K562 (cell line): ENCODE results near the gene HTT-AS. TPM values are rescaled to one million over a fixed set of nuclear protein-coding genes. Genes with fewer than 3 reads are reported as not detected.

Source experiments
- ATAC-seq: fragments of 200-7000 bp; cut with Tn5 transposase; 3 replicates; pipeline ENCODE4 v1.9.1; 2020; ENCODE audit warnings: moderate library complexity
- BruUV-seq: library from RNA; stranded (reverse); fragments of 400-500 nt; replicated peaks from 2 replicates; lab custom pipeline; 2021; lab: Mats Ljungman, UMichigan
- CTCF ChIA-PET: fragments of 300-600 bp; formaldehyde crosslinking; extraction: SDS; loops from one replicate; lab custom pipeline; 2021; ENCODE audit warnings: low intra/inter-chr PET ratio; lab: Yijun Ruan, JAX
- POLR2A ChIA-PET: fragments of 300-600, 350-650 bp; sonication (Branson Sonifier 250); formaldehyde crosslinking; extraction: SDS; loops from one replicate; lab custom pipeline; 2021; ENCODE audit warnings: antibody characterized with exemption, inconsistent platforms; lab: Yijun Ruan, JAX
- DNase-seq, 4 experiments: peaks; one replicate each; pipeline versions ENCODE4 v3.0.0 to v3.0.0-alpha.2; 2011 to 2018; ENCODE audit warnings: low spot score in 3 of 4, mixed read lengths in 3 of 4; ENCODE audit errors: extremely low read depth in 1 of 4
- FAIRE-seq: peaks from 2 replicates; lab custom pipeline; 2011; peaks lifted over from hg19 to GRCh38; lab: Jason Lieb, UNC
- H2AFZ ChIP-seq: 2 replicates; pipeline ENCODE4 v1.6.0; 2011; ENCODE audit warnings: low read depth, low read length, control low read depth, inconsistent platforms
- H3K27ac ChIP-seq: fragments of 200-600 bp; 3 replicates; pipeline ENCODE4 v1.8.0; 2011; ENCODE audit warnings: low read depth, mild to moderate bottlenecking, control low read depth, inconsistent platforms, low read length, moderate library complexity, mixed read lengths; ENCODE audit errors: extremely low read depth
- H3K27me3 ChIP-seq, 2 experiments: fragments of 300-600 bp in 1 of 2; 2 replicates in 1 of 2; 3 replicates in 1 of 2; pipeline versions ENCODE4 v1.6.0 to v1.8.0; 2011; ENCODE audit warnings: inconsistent platforms in 2 of 2, low read length in 2 of 2, mild to moderate bottlenecking in 1 of 2, mixed read lengths in 1 of 2, moderate library complexity in 1 of 2; ENCODE audit not compliant: control insufficient read depth in 2 of 2, insufficient read depth in 2 of 2
- H3K36me3 ChIP-seq: fragments of 300-600 bp; 3 replicates; pipeline ENCODE4 v1.8.0; 2011; ENCODE audit warnings: mild to moderate bottlenecking, low read length, inconsistent platforms; ENCODE audit not compliant: control insufficient read depth, insufficient read depth
- H3K4me1 ChIP-seq, 2 experiments: fragments of 200-600 bp in 1 of 2; replicated peaks in 1 of 2; 2 replicates in 1 of 2; 3 replicates in 1 of 2; pipeline versions ENCODE4 v1.5.1 to v1.8.0; 2011; ENCODE audit warnings: inconsistent platforms in 2 of 2, low read length in 2 of 2, mild to moderate bottlenecking in 1 of 2, mixed read lengths in 1 of 2, moderate library complexity in 1 of 2; ENCODE audit not compliant: control insufficient read depth in 2 of 2, insufficient read depth in 2 of 2
- H3K4me2 ChIP-seq: 2 replicates; pipeline ENCODE4 v1.6.1; 2011; ENCODE audit warnings: low read length, control low read depth, inconsistent platforms, mixed read lengths; ENCODE audit not compliant: insufficient read depth
- H3K4me3 ChIP-seq: fragments of 200-600 bp; sonication (generic), shearing (Covaris generic); 2 replicates; pipeline ENCODE4 v1.5.1; 2016; ENCODE audit warnings: control low read depth, inconsistent platforms
- H3K79me2 ChIP-seq: fragments of 200-600 bp; 3 replicates; pipeline ENCODE4 v1.8.0; 2011; ENCODE audit warnings: low read length, inconsistent platforms; ENCODE audit not compliant: control insufficient read depth, insufficient read depth
- H3K9ac ChIP-seq, 2 experiments: 2 replicates each; pipeline versions ENCODE4 v1.6.0 to v1.6.1; 2011; ENCODE audit warnings: low read depth in 2 of 2, low read length in 2 of 2, control low read depth in 1 of 2, inconsistent platforms in 1 of 2, mild to moderate bottlenecking in 1 of 2, mixed read lengths in 1 of 2; ENCODE audit not compliant: insufficient read depth in 1 of 2
- H3K9me1 ChIP-seq: one replicate; pipeline ENCODE4 v1.6.0; 2011; ENCODE audit warnings: inconsistent platforms, mild to moderate bottlenecking, low read length, moderate library complexity; ENCODE audit not compliant: control insufficient read depth, insufficient read depth
- H3K9me3 ChIP-seq: replicated peaks from 2 replicates; pipeline ENCODE4 v1.5.1; 2011; ENCODE audit warnings: low read depth, low read length, inconsistent platforms; ENCODE audit not compliant: control insufficient read depth, insufficient read depth
- H4K20me1 ChIP-seq: replicated peaks from 2 replicates; pipeline ENCODE4 v1.6.1; 2011; ENCODE audit warnings: low read length, inconsistent platforms, mixed read lengths; ENCODE audit not compliant: control insufficient read depth, insufficient read depth
- CBFB ChIP-seq: sonication (generic); formaldehyde crosslinking; IDR thresholded peaks from 2 replicates; pipeline ENCODE4 v1.4.0; 2020; ENCODE audit warnings: mild to moderate bottlenecking, missing genetic modification reagents
- GATA2 ChIP-seq: sonication (generic); formaldehyde crosslinking; IDR thresholded peaks from 2 replicates; pipeline ENCODE4 v1.4.0; 2020; ENCODE audit warnings: mild to moderate bottlenecking, missing genetic modification reagents
- PTBP1 ChIP-seq: fragments of 200-400 bp; formaldehyde crosslinking; IDR thresholded peaks from 2 replicates; pipeline ENCODE4 v1.6.1; 2017; ENCODE audit warnings: low read depth, low read length
- RB1 ChIP-seq: fragments of 450-650 bp; IDR thresholded peaks from 2 replicates; pipeline ENCODE4 v1.6.1; 2017; ENCODE audit warnings: low read depth, mild to moderate bottlenecking
- REST ChIP-seq, 2 experiments: fragments of 450-650 bp; formaldehyde crosslinking in 1 of 2; IDR thresholded peaks; 2 replicates each; pipeline versions ENCODE4 v1.4.0 to v1.6.1; 2014 to 2020; ENCODE audit warnings: mild to moderate bottlenecking in 2 of 2, borderline replicate concordance in 1 of 2, low read depth in 1 of 2
- SMAD1 ChIP-seq: fragments of 150-350 bp; IDR thresholded peaks from 2 replicates; pipeline ENCODE4 v1.6.1; 2014; ENCODE audit warnings: low read length, low read depth; ENCODE audit not compliant: partially characterized antibody
- ZFP1 ChIP-seq: fragments of 450-650 bp; formaldehyde crosslinking; IDR thresholded peaks from 2 replicates; pipeline ENCODE4 v1.4.0; 2020; ENCODE audit warnings: mild to moderate bottlenecking, mixed read lengths
- ZKSCAN8 ChIP-seq: fragments of 200-800 bp; sonication (Bioruptor generic); IDR thresholded peaks from 2 replicates; pipeline ENCODE4 v1.6.1; 2016; ENCODE audit warnings: missing genetic modification characterization, missing compliant biosample characterization
- ZNF174 ChIP-seq: fragments of 250-450 bp; sonication (Bioruptor Pico); IDR thresholded peaks from 2 replicates; pipeline ENCODE4 v1.4.0; 2020; ENCODE audit warnings: mild to moderate bottlenecking
- WGBS: fragments of 100-300 bp; shearing (Covaris generic); methylation state at CpG from one replicate; pipeline ENCODE4 v1.1.6; 2016; ENCODE audit warnings: low coverage, mixed read lengths; ENCODE audit not compliant: insufficient coverage; ENCODE audit errors: missing lambda C conversion rate; 5-methylcytosine and 5-hydroxymethylcytosine counted together
- in situ Hi-C: fragments of 300-500 bp; cut with MboI; formaldehyde crosslinking; loops from 4 replicates; pipeline ENCODE4 v1.15.0; 2018; ENCODE audit warnings: inconsistent platforms, mixed read lengths
- intact Hi-C: fragments of 100-400 bp; cut with micrococcal nuclease; formaldehyde crosslinking; loops from 2 replicates; pipeline ENCODE4 v1.14.2; 2022
- polyA plus RNA-seq, 8 experiments: library from polyadenylated mRNA; depleted of rRNA in 4 of 8; stranded (reverse) in 5 of 8; unstranded in 3 of 8; fragments of >200 nt; fragmentation: Nextera tagmentation in 2 of 8; fragmentation: Illumina TruSeq in 1 of 8; extraction: Ambion mirVana in 2 of 8; extraction: Trizol in 1 of 8; gene quantifications; 2 replicates each; pipeline versions ENCODE4 v1.2.1 to v1.2.3, GENCODE V29; 2011 to 2014; ENCODE audit warnings: inconsistent platforms in 1 of 8, missing spikeins in 1 of 8
- total RNA-seq, 7 experiments: library from RNA; depleted of rRNA in 6 of 7; stranded (reverse); fragments of >200 nt in 6 of 7; fragmentation: Illumina TruSeq in 2 of 7; extraction: Trizol in 2 of 7; gene quantifications; 2 replicates each; pipeline versions ENCODE4 v1.2.1 to v1.2.3, GENCODE V29; 2011 to 2021; ENCODE audit warnings: low replicate concordance in 1 of 7
- TF ChIP-seq, protein P1 (sequence below): sonication (generic); formaldehyde crosslinking; IDR thresholded peaks from 2 replicates; pipeline ENCODE4 v1.9.0; 2022; ENCODE audit warnings: mild to moderate bottlenecking, missing genetic modification reagents

The HTT-AS gene
- total and polyA plus RNA-seq, 9 of the 15 experiments (the other 6 are each of a cell fraction or from before 2014, with no cell fraction given): not detected

DNA sequence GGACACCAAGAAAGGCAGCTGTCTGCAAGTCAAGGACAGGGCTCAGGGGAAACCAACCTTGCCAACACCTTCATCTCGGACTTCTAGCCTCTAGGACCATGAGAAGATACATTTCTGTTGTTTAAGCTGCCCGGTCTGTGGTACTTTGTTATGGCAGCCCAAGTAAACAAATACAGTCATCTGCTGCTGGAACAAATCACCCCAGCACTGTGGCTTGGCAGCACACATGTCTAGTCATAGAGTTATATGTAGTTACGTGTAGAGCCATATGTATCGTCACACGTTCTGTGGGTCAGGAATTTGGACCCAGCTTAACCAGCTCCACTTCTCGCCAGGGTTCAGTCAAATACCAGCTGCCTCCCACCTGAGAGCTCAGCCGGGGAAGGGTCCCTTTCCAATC is 2.5 kb downstream of the HTT-AS start (continued):
- TF ChIP-seq CBFB (CRISPR knock-in tag) (no peak), ZNF174 (CRISPR knock-in tag) (no peak), GATA2 (CRISPR knock-in tag) (no peak), ZFP1 (CRISPR knock-in tag) (no peak), RB1 (no peak)
- TF ChIP-seq, protein P1, sequence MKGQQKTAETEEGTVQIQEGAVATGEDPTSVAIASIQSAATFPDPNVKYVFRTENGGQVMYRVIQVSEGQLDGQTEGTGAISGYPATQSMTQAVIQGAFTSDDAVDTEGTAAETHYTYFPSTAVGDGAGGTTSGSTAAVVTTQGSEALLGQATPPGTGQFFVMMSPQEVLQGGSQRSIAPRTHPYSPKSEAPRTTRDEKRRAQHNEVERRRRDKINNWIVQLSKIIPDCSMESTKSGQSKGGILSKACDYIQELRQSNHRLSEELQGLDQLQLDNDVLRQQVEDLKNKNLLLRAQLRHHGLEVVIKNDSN (CRISPR knock-in tag): no peak

GRCh38 chr4:3070709-3071500 is 3.4 kb downstream of the HTT-AS start:
- no peaks in the 10 kb centered on the region for H3K36me3 ChIP-seq
- ChIA-PET CTCF (no interaction called here), POLR2A (interaction anchor here (1.2 kb wide), 1 partner anchor 12 kb away, joined by 3 read pairs; no protein-coding TSS in a partner anchor)
- H3K9me1 ChIP-seq: no peaks in the 10 kb centered on the region
- peaks cover 4% of the 10 kb centered on the region for H4K20me1 ChIP-seq
- H3K79me2 ChIP-seq: peaks cover 10% of the 10 kb centered on the region
- no peak overlapping the region for H3K27ac ChIP-seq
- intact Hi-C loops: no loop called here
- no peak for ATAC-seq
- in situ Hi-C loops: no loop called here
- no TSS peak for BruUV-seq
- no peaks in the 10 kb centered on the region for H3K9me3 ChIP-seq
- peaks cover 4 to 15% of the 10 kb centered on the region in 2 experiments for H3K4me1 ChIP-seq
- H3K4me2 ChIP-seq: no peak overlapping the region
- 32% methylated on average over 3 of the region's 3 CpGs for WGBS
- DNase-seq: no peak
- peak overlapping the region; percentile 60; the same call in 1 of the 2 replicates for H2AFZ ChIP-seq
- H3K9ac ChIP-seq: no peak overlapping the region
- peaks cover 11 to 32% of the 10 kb centered on the region in 2 experiments for H3K27me3 ChIP-seq
- H3K4me3 ChIP-seq: no peak overlapping the region
- FAIRE-seq: no peak
- TF ChIP-seq SMAD1 (no peak), REST (IDR thresholded peaks at IDR 0.05; ENCODE audit: borderline replicate concordance) (no peak), REST (CRISPR knock-in tag; IDR thresholded peaks at IDR 0.05; ENCODE audit: low read depth) (no peak), ZKSCAN8 (no peak), PTBP1 (no peak)
